Keratinocyte (primary cell): ENCODE results near the gene FAM20C. TPM values are rescaled to one million over a fixed set of nuclear protein-coding genes. Genes with fewer than 3 reads are reported as not detected.

Source experiments
- DNase-seq: peaks from one replicate; pipeline ENCODE4 v3.0.0-alpha.2; 2011; ENCODE audit warnings: low read depth, missing footprints, low spot score
- FAIRE-seq: peaks from 2 replicates; lab custom pipeline; 2011; peaks lifted over from hg19 to GRCh38; lab: Jason Lieb, UNC
- H2AFZ ChIP-seq: 2 replicates; pipeline ENCODE4 v1.6.0; 2012; ENCODE audit warnings: low read length, control low read depth, inconsistent platforms; ENCODE audit not compliant: control insufficient read depth
- H3K27ac ChIP-seq: 2 replicates; pipeline ENCODE4 v1.5.1; 2011; ENCODE audit warnings: low read length; ENCODE audit not compliant: control insufficient read depth, insufficient read depth
- H3K27me3 ChIP-seq: 3 replicates; pipeline ENCODE4 v1.6.0; 2011; ENCODE audit warnings: low read length; ENCODE audit not compliant: control insufficient read depth, insufficient read depth; ENCODE audit errors: extremely low read depth
- H3K36me3 ChIP-seq, 2 experiments: 2 replicates in 1 of 2; 3 replicates in 1 of 2; pipeline ENCODE4 v1.5.1; 2011; ENCODE audit warnings: low read length in 2 of 2, mild to moderate bottlenecking in 1 of 2; ENCODE audit not compliant: control insufficient read depth in 2 of 2, insufficient read depth in 2 of 2; ENCODE audit errors: extremely low read depth in 1 of 2
- H3K4me1 ChIP-seq: 3 replicates; pipeline ENCODE4 v1.5.1; 2011; ENCODE audit warnings: low read length; ENCODE audit not compliant: control insufficient read depth, insufficient read depth; ENCODE audit errors: extremely low read depth
- H3K4me2 ChIP-seq: 3 replicates; pipeline ENCODE4 v1.6.0; 2011; ENCODE audit warnings: low read depth, low read length; ENCODE audit not compliant: control insufficient read depth, insufficient read depth; ENCODE audit errors: extremely low read depth
- H3K4me3 ChIP-seq, 3 experiments: fragments of 200-600 bp in 1 of 3; sonication (generic) in 1 of 3; 2 replicates in 2 of 3; 3 replicates in 1 of 3; pipeline ENCODE4 v1.5.1; 2011 to 2016; ENCODE audit warnings: low read length in 3 of 3, mild to moderate bottlenecking in 3 of 3, control low read depth in 2 of 3, inconsistent platforms in 1 of 3, low read depth in 1 of 3, mixed read lengths in 1 of 3, mixed run types in 1 of 3, moderate library complexity in 1 of 3; ENCODE audit not compliant: control insufficient read depth in 2 of 3, insufficient read depth in 2 of 3; ENCODE audit errors: extremely low read depth in 1 of 3
- H3K79me2 ChIP-seq: 2 replicates; pipeline ENCODE4 v1.6.0; 2012; ENCODE audit warnings: low read length; ENCODE audit not compliant: control insufficient read depth, insufficient read depth
- H3K9ac ChIP-seq: 3 replicates; pipeline ENCODE4 v1.6.0; 2011; ENCODE audit warnings: low read length; ENCODE audit not compliant: control insufficient read depth, insufficient read depth; ENCODE audit errors: extremely low read depth
- H3K9me1 ChIP-seq: 3 replicates; pipeline ENCODE4 v1.6.0; 2011; ENCODE audit warnings: low read length; ENCODE audit not compliant: control insufficient read depth, insufficient read depth; ENCODE audit errors: extremely low read depth
- H3K9me3 ChIP-seq: 2 replicates; pipeline ENCODE4 v1.5.1; 2012; ENCODE audit warnings: low read depth, low read length; ENCODE audit not compliant: control insufficient read depth
- H4K20me1 ChIP-seq: 3 replicates; pipeline ENCODE4 v1.6.0; 2011; ENCODE audit warnings: low read length; ENCODE audit not compliant: control insufficient read depth, insufficient read depth; ENCODE audit errors: extremely low read depth
- EZH2 ChIP-seq: IDR thresholded peaks from one replicate; pipeline ENCODE4 v1.6.1; 2012; ENCODE audit warnings: inconsistent platforms, mild to moderate bottlenecking, low read length, moderate library complexity
- dilution Hi-C: fragments of 300-500 bp; cut with MboI; formaldehyde crosslinking; loops from one replicate; pipeline ENCODE4 v1.7.0; 2020; ENCODE audit warnings: low sequenced_read_pairs; ENCODE audit not compliant: extremely low pct_ligation_motif_present
- polyA plus RNA-seq, 5 experiments: library from polyadenylated mRNA; depleted of rRNA in 3 of 5; stranded (reverse) in 3 of 5; stranded (forward) in 1 of 5; unstranded in 1 of 5; fragments of >200 nt; gene quantifications; 1 replicate in 1 of 5; 2 replicates in 3 of 5; 3 replicates in 1 of 5; pipeline versions ENCODE4 v1.2.1 to v1.2.3, GENCODE V29; 2011 to 2012; ENCODE audit warnings: missing spikeins in 2 of 5, low read depth in 1 of 5, low replicate concordance in 1 of 5
- TF ChIP-seq, protein P1 (sequence below), 3 experiments: IDR thresholded peaks in 1 of 3; conservative IDR thresholded peaks in 1 of 3; optimal IDR thresholded peaks in 1 of 3; 2 replicates in 2 of 3; 3 replicates in 1 of 3; pipeline versions ENCODE3 to v1.5.1; 2011; ENCODE audit warnings: low read length in 3 of 3, mild to moderate bottlenecking in 3 of 3, moderate library complexity in 2 of 3, control low read depth in 1 of 3, inconsistent platforms in 1 of 3; ENCODE audit not compliant: insufficient read depth in 2 of 3; ENCODE audit errors: extremely low read depth in 1 of 3

FAM20C gene
- polyA plus RNA-seq, 1 donor (not counting 4 experiments of a cell fraction or from before 2014, with no cell fraction given), result 3.8 TPM

DNA sequence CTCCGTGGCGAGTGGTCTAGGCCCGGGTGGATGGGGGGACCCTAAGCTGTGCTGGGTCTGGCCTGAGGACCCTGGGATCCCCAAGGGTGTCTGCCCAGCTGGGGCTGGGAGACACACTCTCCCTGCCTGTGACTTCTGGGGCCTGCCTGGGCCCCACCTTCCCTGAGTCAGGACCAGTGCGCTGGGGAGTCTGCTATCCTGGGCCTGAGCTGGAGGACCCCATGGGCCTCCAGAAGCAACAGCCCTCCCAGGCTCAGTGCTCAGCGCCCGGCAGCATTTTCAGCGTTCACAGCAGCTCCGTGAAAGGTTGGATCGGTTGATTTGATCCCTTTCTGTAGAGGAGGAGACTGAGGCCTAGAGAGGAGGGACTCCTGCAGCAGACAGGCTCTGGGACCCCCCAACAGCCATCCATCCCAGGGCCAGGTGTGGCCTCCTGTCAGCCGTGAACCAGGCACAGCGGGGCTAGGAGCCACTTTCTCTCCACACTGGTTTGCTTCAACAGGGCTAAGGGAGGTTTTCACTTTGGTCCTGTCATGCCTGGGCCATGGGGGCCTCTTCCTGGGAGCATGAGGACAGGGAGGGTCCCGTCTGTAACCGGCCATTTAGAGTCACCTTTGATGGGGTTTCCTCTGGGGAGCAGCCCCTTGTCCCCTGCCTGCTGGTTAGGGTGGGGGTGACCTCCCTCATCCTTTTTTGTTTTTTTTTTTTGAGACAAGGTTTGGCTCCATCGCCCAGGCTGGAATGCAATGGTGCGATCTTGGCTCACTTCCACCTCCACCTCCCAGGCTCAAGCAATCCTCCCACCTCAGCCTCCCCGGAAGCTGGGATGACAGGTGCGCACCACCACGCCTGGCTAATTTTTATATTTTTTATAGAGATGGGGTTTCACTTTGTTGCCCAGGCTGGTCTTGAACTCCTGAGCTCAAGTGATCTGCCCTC lies 110.0 kb downstream of the FAM20C start:
- Histone ChIP-seq H3K36me3 (no peaks in the 10 kb centered on the region), H4K20me1 (no peaks in the 10 kb centered on the region), H2AFZ (no peak overlapping the region), H3K9me1 (no peaks in the 10 kb centered on the region), H3K79me2 (no peaks in the 10 kb centered on the region), H3K27me3 (no peaks in the 10 kb centered on the region), H3K9ac (no peak overlapping the region), H3K27ac (no peak overlapping the region), H3K4me3 (no peak overlapping the region), H3K4me1 (no peaks in the 10 kb centered on the region), H3K4me2 (no peak overlapping the region), H3K9me3 (peaks cover 3% of the 10 kb centered on the region)
- FAIRE-seq, result no peak
- TF ChIP-seq, protein P1, sequence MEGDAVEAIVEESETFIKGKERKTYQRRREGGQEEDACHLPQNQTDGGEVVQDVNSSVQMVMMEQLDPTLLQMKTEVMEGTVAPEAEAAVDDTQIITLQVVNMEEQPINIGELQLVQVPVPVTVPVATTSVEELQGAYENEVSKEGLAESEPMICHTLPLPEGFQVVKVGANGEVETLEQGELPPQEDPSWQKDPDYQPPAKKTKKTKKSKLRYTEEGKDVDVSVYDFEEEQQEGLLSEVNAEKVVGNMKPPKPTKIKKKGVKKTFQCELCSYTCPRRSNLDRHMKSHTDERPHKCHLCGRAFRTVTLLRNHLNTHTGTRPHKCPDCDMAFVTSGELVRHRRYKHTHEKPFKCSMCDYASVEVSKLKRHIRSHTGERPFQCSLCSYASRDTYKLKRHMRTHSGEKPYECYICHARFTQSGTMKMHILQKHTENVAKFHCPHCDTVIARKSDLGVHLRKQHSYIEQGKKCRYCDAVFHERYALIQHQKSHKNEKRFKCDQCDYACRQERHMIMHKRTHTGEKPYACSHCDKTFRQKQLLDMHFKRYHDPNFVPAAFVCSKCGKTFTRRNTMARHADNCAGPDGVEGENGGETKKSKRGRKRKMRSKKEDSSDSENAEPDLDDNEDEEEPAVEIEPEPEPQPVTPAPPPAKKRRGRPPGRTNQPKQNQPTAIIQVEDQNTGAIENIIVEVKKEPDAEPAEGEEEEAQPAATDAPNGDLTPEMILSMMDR (optimal IDR thresholded peaks at IDR 0.05 in 1 of 3, IDR thresholded peaks at IDR 0.05 in 1 of 3, conservative IDR thresholded peaks at IDR 0.05 in 1 of 3; ENCODE audit: extremely low read depth in 1 of 3, insufficient read depth in 2 of 3, low read length in 3 of 3), result no peak
- no peak for TF ChIP-seq EZH2
- no peak for DNase-seq
- dilution Hi-C loops, result no loop called here

DNA sequence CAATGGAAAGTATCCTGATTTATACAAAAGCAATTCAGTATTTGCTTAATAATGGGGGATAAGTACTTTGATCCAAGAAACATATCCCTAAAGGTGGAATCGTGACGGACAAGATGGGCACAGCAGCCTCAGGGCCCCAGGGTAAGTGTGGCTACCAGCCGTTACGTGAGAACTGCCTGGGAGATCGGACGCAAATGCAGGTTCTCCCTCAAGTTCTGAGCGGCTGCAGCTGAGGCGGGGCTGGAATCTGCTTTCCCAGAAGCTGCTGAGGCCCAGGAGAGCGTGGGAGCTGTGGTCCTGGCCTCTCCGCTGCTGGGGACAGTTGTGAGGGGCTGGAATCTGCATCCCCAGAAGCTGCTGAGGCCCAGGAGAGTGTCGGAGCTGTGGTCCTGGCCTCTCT lies 111.1 kb downstream of the FAM20C start:
- Histone ChIP-seq H3K9me3 (peaks cover 5% of the 10 kb centered on the region), H3K27me3 (no peaks in the 10 kb centered on the region), H4K20me1 (no peaks in the 10 kb centered on the region), H3K4me2 (no peak overlapping the region), H3K79me2 (no peaks in the 10 kb centered on the region), H3K4me3 (no peak overlapping the region), H3K4me1 (no peaks in the 10 kb centered on the region), H2AFZ (no peak overlapping the region), H3K36me3 (no peaks in the 10 kb centered on the region), H3K9me1 (no peaks in the 10 kb centered on the region), H3K9ac (no peak overlapping the region), H3K27ac (no peak overlapping the region)
- FAIRE-seq, result no peak
- DNase-seq, result no peak
- dilution Hi-C loops, result no loop called here
- TF ChIP-seq, protein P1 (optimal IDR thresholded peaks at IDR 0.05 in 1 of 3, IDR thresholded peaks at IDR 0.05 in 1 of 3, conservative IDR thresholded peaks at IDR 0.05 in 1 of 3; ENCODE audit: extremely low read depth in 1 of 3, insufficient read depth in 2 of 3, low read length in 3 of 3), result no peak
